Keratinocyte (primary cell): ENCODE measurements around the gene USHBP1. TPM values are rescaled to one million over a fixed set of nuclear protein-coding genes. Genes with fewer than 3 reads are reported as not detected.
A peak's percentile ranks its signal among the peaks of the same experiment; 100 is the strongest.

ENCODE experiments used
- DNase-seq: peaks from one replicate; pipeline ENCODE4 v3.0.0-alpha.2; 2011; ENCODE audit warnings: low read depth, missing footprints, low spot score
- FAIRE-seq: peaks from 2 replicates; lab custom pipeline; 2011; peaks lifted over from hg19 to GRCh38; lab: Jason Lieb, UNC
- H2AFZ ChIP-seq: 2 replicates; pipeline ENCODE4 v1.6.0; 2012; ENCODE audit warnings: low read length, control low read depth, inconsistent platforms; ENCODE audit not compliant: control insufficient read depth
- H3K27ac ChIP-seq: 2 replicates; pipeline ENCODE4 v1.5.1; 2011; ENCODE audit warnings: low read length; ENCODE audit not compliant: control insufficient read depth, insufficient read depth
- H3K27me3 ChIP-seq: 3 replicates; pipeline ENCODE4 v1.6.0; 2011; ENCODE audit warnings: low read length; ENCODE audit not compliant: control insufficient read depth, insufficient read depth; ENCODE audit errors: extremely low read depth
- H3K36me3 ChIP-seq, 2 experiments: 2 replicates in 1 of 2; 3 replicates in 1 of 2; pipeline ENCODE4 v1.5.1; 2011; ENCODE audit warnings: low read length in 2 of 2, mild to moderate bottlenecking in 1 of 2; ENCODE audit not compliant: control insufficient read depth in 2 of 2, insufficient read depth in 2 of 2; ENCODE audit errors: extremely low read depth in 1 of 2
- H3K4me1 ChIP-seq: 3 replicates; pipeline ENCODE4 v1.5.1; 2011; ENCODE audit warnings: low read length; ENCODE audit not compliant: control insufficient read depth, insufficient read depth; ENCODE audit errors: extremely low read depth
- H3K4me2 ChIP-seq: 3 replicates; pipeline ENCODE4 v1.6.0; 2011; ENCODE audit warnings: low read depth, low read length; ENCODE audit not compliant: control insufficient read depth, insufficient read depth; ENCODE audit errors: extremely low read depth
- H3K4me3 ChIP-seq, 3 experiments: fragments of 200-600 bp in 1 of 3; sonication (generic) in 1 of 3; 2 replicates in 2 of 3; 3 replicates in 1 of 3; pipeline ENCODE4 v1.5.1; 2011 to 2016; ENCODE audit warnings: low read length in 3 of 3, mild to moderate bottlenecking in 3 of 3, control low read depth in 2 of 3, inconsistent platforms in 1 of 3, low read depth in 1 of 3, mixed read lengths in 1 of 3, mixed run types in 1 of 3, moderate library complexity in 1 of 3; ENCODE audit not compliant: control insufficient read depth in 2 of 3, insufficient read depth in 2 of 3; ENCODE audit errors: extremely low read depth in 1 of 3
- H3K79me2 ChIP-seq: 2 replicates; pipeline ENCODE4 v1.6.0; 2012; ENCODE audit warnings: low read length; ENCODE audit not compliant: control insufficient read depth, insufficient read depth
- H3K9ac ChIP-seq: 3 replicates; pipeline ENCODE4 v1.6.0; 2011; ENCODE audit warnings: low read length; ENCODE audit not compliant: control insufficient read depth, insufficient read depth; ENCODE audit errors: extremely low read depth
- H3K9me1 ChIP-seq: 3 replicates; pipeline ENCODE4 v1.6.0; 2011; ENCODE audit warnings: low read length; ENCODE audit not compliant: control insufficient read depth, insufficient read depth; ENCODE audit errors: extremely low read depth
- H3K9me3 ChIP-seq: 2 replicates; pipeline ENCODE4 v1.5.1; 2012; ENCODE audit warnings: low read depth, low read length; ENCODE audit not compliant: control insufficient read depth
- H4K20me1 ChIP-seq: 3 replicates; pipeline ENCODE4 v1.6.0; 2011; ENCODE audit warnings: low read length; ENCODE audit not compliant: control insufficient read depth, insufficient read depth; ENCODE audit errors: extremely low read depth
- CTCF ChIP-seq, 3 experiments: IDR thresholded peaks in 1 of 3; conservative IDR thresholded peaks in 1 of 3; optimal IDR thresholded peaks in 1 of 3; 2 replicates in 2 of 3; 3 replicates in 1 of 3; pipeline versions ENCODE3 to v1.5.1; 2011; ENCODE audit warnings: low read length in 3 of 3, mild to moderate bottlenecking in 3 of 3, moderate library complexity in 2 of 3, control low read depth in 1 of 3, inconsistent platforms in 1 of 3; ENCODE audit not compliant: insufficient read depth in 2 of 3; ENCODE audit errors: extremely low read depth in 1 of 3
- EZH2 ChIP-seq: IDR thresholded peaks from one replicate; pipeline ENCODE4 v1.6.1; 2012; ENCODE audit warnings: inconsistent platforms, mild to moderate bottlenecking, low read length, moderate library complexity
- dilution Hi-C: fragments of 300-500 bp; cut with MboI; formaldehyde crosslinking; loops from one replicate; pipeline ENCODE4 v1.7.0; 2020; ENCODE audit warnings: low sequenced_read_pairs; ENCODE audit not compliant: extremely low pct_ligation_motif_present
- polyA plus RNA-seq, 5 experiments: library from polyadenylated mRNA; depleted of rRNA in 3 of 5; stranded (reverse) in 3 of 5; stranded (forward) in 1 of 5; unstranded in 1 of 5; fragments of >200 nt; gene quantifications; 1 replicate in 1 of 5; 2 replicates in 3 of 5; 3 replicates in 1 of 5; pipeline versions ENCODE4 v1.2.1 to v1.2.3, GENCODE V29; 2011 to 2012; ENCODE audit warnings: missing spikeins in 2 of 5, low read depth in 1 of 5, low replicate concordance in 1 of 5

USHBP1 gene
- polyA plus RNA-seq, 1 donor (not counting 4 experiments of a cell fraction or from before 2014, with no cell fraction given) = not detected

- TF ChIP-seq EZH2 (no peak), CTCF (optimal IDR thresholded peaks at IDR 0.05 in 1 of 3, IDR thresholded peaks at IDR 0.05 in 1 of 3, conservative IDR thresholded peaks at IDR 0.05 in 1 of 3; ENCODE audit: extremely low read depth in 1 of 3, insufficient read depth in 2 of 3, low read length in 3 of 3) (peak; percentile 76 to 87 (median 85))
- no peak overlapping the region for H3K27ac ChIP-seq
- peaks cover 27 to 35% of the 10 kb centered on the region in 2 experiments for H3K36me3 ChIP-seq
- dilution Hi-C loops = no loop called here
- no peaks in the 10 kb centered on the region for H3K27me3 ChIP-seq
- FAIRE-seq = no peak
- no peak overlapping the region for H3K9ac ChIP-seq
- no peak overlapping the region for H3K4me3 ChIP-seq
- no peaks in the 10 kb centered on the region for H3K4me1 ChIP-seq
- H3K9me1 ChIP-seq = no peaks in the 10 kb centered on the region
- no peaks in the 10 kb centered on the region for H3K79me2 ChIP-seq
- no peaks in the 10 kb centered on the region for H4K20me1 ChIP-seq
- H3K9me3 ChIP-seq = no peaks in the 10 kb centered on the region
- DNase-seq = no peak
- no peak overlapping the region for H2AFZ ChIP-seq
- H3K4me2 ChIP-seq = no peak overlapping the region
These were observed 59.1 kb downstream of the USHBP1 start for GRCh38 chr19:17205237-17206140.

GRCh38 chr19:17202713-17203112 is 61.8 kb downstream of the USHBP1 start:
- Histone ChIP-seq H3K4me2 (no peak overlapping the region), H3K4me3 (no peak overlapping the region), H3K27me3 (no peaks in the 10 kb centered on the region), H3K79me2 (no peaks in the 10 kb centered on the region), H3K4me1 (no peaks in the 10 kb centered on the region), H3K9me1 (no peaks in the 10 kb centered on the region), H4K20me1 (no peaks in the 10 kb centered on the region), H3K36me3 (peaks cover 20 to 34% of the 10 kb centered on the region in 2 experiments), H2AFZ (no peak overlapping the region), H3K27ac (no peak overlapping the region), H3K9me3 (no peaks in the 10 kb centered on the region), H3K9ac (no peak overlapping the region)
- no peak for DNase-seq
- no peak for TF ChIP-seq EZH2
- TF ChIP-seq CTCF (optimal IDR thresholded peaks at IDR 0.05 in 1 of 3, IDR thresholded peaks at IDR 0.05 in 1 of 3, conservative IDR thresholded peaks at IDR 0.05 in 1 of 3; ENCODE audit: extremely low read depth in 1 of 3, insufficient read depth in 2 of 3, low read length in 3 of 3) = no peak
- no peak for FAIRE-seq
- dilution Hi-C loops = no loop called here
